ENCODE data around the gene PDGFA. TPM values are rescaled to one million over a fixed set of nuclear protein-coding genes. Genes with fewer than 3 reads are reported as not detected.
A peak's percentile ranks its signal among the peaks of the same experiment; 100 is the strongest.

PDGFA gene
- total and polyA plus RNA-seq, 2 experiments from 2014 or later: 4.7 to 8.4 TPM

- H2AFZ ChIP-seq: peak overlapping the region; percentile 20; the same call in 1 of the 2 replicates
Observed at GRCh38 chr7:542131-542712, 22.6 kb upstream of the PDGFA start.

GRCh38 chr7:541661-542060 is 22.0 kb upstream of the PDGFA start:
- TF ChIP-seq EZH2 (IDR thresholded peaks at IDR 0.05; ENCODE audit: insufficient read depth, poor library complexity, severe bottlenecking): no peak
- TF ChIP-seq EZH2phosphoT487 (IDR thresholded peaks at IDR 0.05; ENCODE audit: insufficient read depth, low read depth): no peak
- H3K9me2 ChIP-seq (ENCODE audit: insufficient read depth): no peaks in the 10 kb centered on the region
- WGBS, 2 experiments (ENCODE audit: low coverage in 1 of 2, low lambda C conversion rate in 2 of 2, missing lambda C conversion rate in 2 of 2): 97 to 99% methylated on average over 16 to 17 of the region's 17 CpGs
- no peaks in the 10 kb centered on the region for H3K27me3 ChIP-seq (replicated peaks; ENCODE audit: insufficient read depth)
- no peaks in the 10 kb centered on the region for H3K9me3 ChIP-seq (ENCODE audit: low read depth)
- no peak overlapping the region for H3K27ac ChIP-seq
- H3K4me1 ChIP-seq (ENCODE audit: insufficient read depth): peaks cover 34% of the 10 kb centered on the region
- no peaks in the 10 kb centered on the region for H3K79me2 ChIP-seq (ENCODE audit: insufficient read depth)
- H3K36me3 ChIP-seq (ENCODE audit: low read depth): no peaks in the 10 kb centered on the region
- H2AFZ ChIP-seq: no peak overlapping the region
- no peaks in the 10 kb centered on the region; the same call in none of the 2 replicates for H3F3A ChIP-seq (ENCODE audit: insufficient read depth)
- H4K20me1 ChIP-seq (ENCODE audit: insufficient read depth): no peaks in the 10 kb centered on the region
- H3K4me2 ChIP-seq (ENCODE audit: unreplicated experiment): no peak overlapping the region
- in situ Hi-C loops (cut with MboI): no loop called here
- H3K4me3 ChIP-seq: no peak overlapping the region
- DNase-seq: no peak
- H3K9ac ChIP-seq: no peak overlapping the region

More at GRCh38 chr7:542131-542712, 22.6 kb upstream of the PDGFA start:
- Histone ChIP-seq H3F3A (ENCODE audit: insufficient read depth) (no peaks in the 10 kb centered on the region; the same call in none of the 2 replicates), H3K27me3 (replicated peaks; ENCODE audit: insufficient read depth) (no peaks in the 10 kb centered on the region), H3K9me2 (ENCODE audit: insufficient read depth) (no peaks in the 10 kb centered on the region), H3K4me3 (no peak overlapping the region), H3K9me3 (ENCODE audit: low read depth) (no peaks in the 10 kb centered on the region), H3K27ac (peak overlapping the region; percentile 73), H3K79me2 (ENCODE audit: insufficient read depth) (no peaks in the 10 kb centered on the region), H3K4me1 (ENCODE audit: insufficient read depth) (peaks cover 34% of the 10 kb centered on the region), H3K36me3 (ENCODE audit: low read depth) (no peaks in the 10 kb centered on the region), H4K20me1 (ENCODE audit: insufficient read depth) (no peaks in the 10 kb centered on the region), H3K9ac (peak overlapping the region; percentile 65), H3K4me2 (ENCODE audit: unreplicated experiment) (peak overlapping the region; percentile 19)
- in situ Hi-C loops (cut with MboI): no loop called here
- no peak for TF ChIP-seq EZH2 (IDR thresholded peaks at IDR 0.05; ENCODE audit: insufficient read depth, poor library complexity, severe bottlenecking)
- TF ChIP-seq EZH2phosphoT487 (IDR thresholded peaks at IDR 0.05; ENCODE audit: insufficient read depth, low read depth): no peak
- WGBS, 2 experiments (ENCODE audit: low coverage in 1 of 2, low lambda C conversion rate in 2 of 2, missing lambda C conversion rate in 2 of 2): 74 to 84% methylated on average over 19 to 28 of the region's 28 CpGs
- DNase-seq: no peak

- Histone ChIP-seq H4K20me1 (ENCODE audit: insufficient read depth) (no peaks in the 10 kb centered on the region), H3K36me3 (ENCODE audit: low read depth) (no peaks in the 10 kb centered on the region), H3K4me3 (no peak overlapping the region), H3K27ac (no peak overlapping the region), H3K27me3 (replicated peaks; ENCODE audit: insufficient read depth) (no peaks in the 10 kb centered on the region), H3K4me1 (ENCODE audit: insufficient read depth) (peaks cover 34% of the 10 kb centered on the region), H3K9me2 (ENCODE audit: insufficient read depth) (no peaks in the 10 kb centered on the region), H3K79me2 (ENCODE audit: insufficient read depth) (no peaks in the 10 kb centered on the region), H3K4me2 (ENCODE audit: unreplicated experiment) (no peak overlapping the region), H2AFZ (no peak overlapping the region), H3F3A (ENCODE audit: insufficient read depth) (no peaks in the 10 kb centered on the region; the same call in none of the 2 replicates), H3K9ac (no peak overlapping the region), H3K9me3 (ENCODE audit: low read depth) (no peaks in the 10 kb centered on the region)
- in situ Hi-C loops (cut with MboI): no loop called here
- 78 to 92% methylated on average over 6 to 10 of the region's 12 CpGs for WGBS, 2 experiments (ENCODE audit: low coverage in 1 of 2, low lambda C conversion rate in 2 of 2, missing lambda C conversion rate in 2 of 2)
- TF ChIP-seq EZH2phosphoT487 (IDR thresholded peaks at IDR 0.05; ENCODE audit: insufficient read depth, low read depth): no peak
- TF ChIP-seq EZH2 (IDR thresholded peaks at IDR 0.05; ENCODE audit: insufficient read depth, poor library complexity, severe bottlenecking): no peak
- no peak for DNase-seq
Observed at GRCh38 chr7:540997-541396, 21.4 kb upstream of the PDGFA start.

- Histone ChIP-seq H3K27ac (no peak overlapping the region), H3K4me1 (ENCODE audit: insufficient read depth) (peaks cover 34% of the 10 kb centered on the region), H4K20me1 (ENCODE audit: insufficient read depth) (no peaks in the 10 kb centered on the region), H3K4me2 (ENCODE audit: unreplicated experiment) (no peak overlapping the region), H3K9me2 (ENCODE audit: insufficient read depth) (no peaks in the 10 kb centered on the region), H3K9me3 (ENCODE audit: low read depth) (no peaks in the 10 kb centered on the region), H3K36me3 (ENCODE audit: low read depth) (no peaks in the 10 kb centered on the region), H3K4me3 (no peak overlapping the region), H3F3A (ENCODE audit: insufficient read depth) (no peaks in the 10 kb centered on the region; the same call in none of the 2 replicates), H3K79me2 (ENCODE audit: insufficient read depth) (no peaks in the 10 kb centered on the region), H3K9ac (no peak overlapping the region), H2AFZ (no peak overlapping the region), H3K27me3 (replicated peaks; ENCODE audit: insufficient read depth) (no peaks in the 10 kb centered on the region)
- no peak for DNase-seq
- 93 to 94% methylated on average over 14 of the region's 14 CpGs for WGBS, 2 experiments (ENCODE audit: low coverage in 1 of 2, low lambda C conversion rate in 2 of 2, missing lambda C conversion rate in 2 of 2)
- in situ Hi-C loops (cut with MboI): no loop called here
- no peak for TF ChIP-seq EZH2phosphoT487 (IDR thresholded peaks at IDR 0.05; ENCODE audit: insufficient read depth, low read depth)
- TF ChIP-seq EZH2 (IDR thresholded peaks at IDR 0.05; ENCODE audit: insufficient read depth, poor library complexity, severe bottlenecking): no peak
Observed at GRCh38 chr7:540579-540978, 20.9 kb upstream of the PDGFA start.

All from GM23248 (cell line).